ENCODE data around the gene UBE2QL1.

UBE2QL1 gene

GRCh38 chr5:6430418-6431028 is 18.1 kb upstream of the UBE2QL1 start:
- DNase-seq, result no peak

- no peak for DNase-seq
These were observed 17.2 kb upstream of the UBE2QL1 start for GRCh38 chr5:6431214-6432195.

- no peak for DNase-seq
These were observed 16.5 kb upstream of the UBE2QL1 start for GRCh38 chr5:6432206-6432605.

DNA sequence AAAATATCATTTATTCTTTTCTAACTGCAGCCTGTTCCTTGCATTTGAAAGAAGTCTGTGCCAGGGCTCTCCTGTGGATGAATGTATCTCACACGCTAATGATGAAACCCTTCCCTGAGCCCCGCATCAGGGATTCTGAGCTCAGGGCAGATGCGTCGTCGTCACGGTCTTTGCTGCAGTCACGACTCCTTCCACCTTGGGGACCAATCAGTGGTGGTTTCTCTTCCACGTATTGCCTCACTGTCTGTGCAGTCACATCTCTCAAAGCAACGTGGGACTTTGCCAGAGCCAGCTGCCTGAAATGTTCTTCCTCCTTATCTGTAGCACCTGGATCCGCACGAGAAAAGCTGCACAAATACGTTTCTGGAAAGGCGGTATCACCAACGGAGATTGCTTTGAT is 13.9 kb upstream of the UBE2QL1 start:
- no peak for DNase-seq

- no peak for DNase-seq
These were observed 13.3 kb upstream of the UBE2QL1 start for GRCh38 chr5:6435356-6435755.

DNA sequence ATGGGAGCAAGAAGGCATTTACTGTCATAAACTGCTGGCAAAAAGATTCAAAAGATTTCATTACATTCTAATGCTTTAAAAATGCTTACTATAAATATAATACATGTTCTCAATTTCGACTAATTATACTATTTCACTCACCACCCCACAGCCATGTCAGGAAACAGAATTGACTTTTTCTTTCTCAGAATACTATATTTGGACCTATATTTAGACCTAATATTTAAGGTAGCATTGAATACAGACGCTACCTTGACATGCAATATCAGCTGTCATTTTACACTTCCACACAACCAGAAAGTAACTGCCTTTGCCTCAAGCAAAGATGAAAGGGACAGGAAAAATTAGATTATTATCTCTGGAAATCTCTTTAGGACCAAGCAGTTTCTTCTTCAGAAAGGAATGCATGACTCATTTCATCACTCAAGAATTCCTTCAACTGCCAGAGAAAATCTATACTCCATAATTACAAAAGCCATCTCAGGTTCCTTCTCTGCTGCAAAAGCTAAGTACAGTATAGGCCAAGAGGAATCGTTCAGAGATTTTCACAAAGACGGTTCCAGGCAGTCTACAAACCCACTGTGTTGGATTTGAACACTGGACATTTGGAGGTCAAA is 11.8 kb upstream of the UBE2QL1 start:
- no peak for DNase-seq

DNA sequence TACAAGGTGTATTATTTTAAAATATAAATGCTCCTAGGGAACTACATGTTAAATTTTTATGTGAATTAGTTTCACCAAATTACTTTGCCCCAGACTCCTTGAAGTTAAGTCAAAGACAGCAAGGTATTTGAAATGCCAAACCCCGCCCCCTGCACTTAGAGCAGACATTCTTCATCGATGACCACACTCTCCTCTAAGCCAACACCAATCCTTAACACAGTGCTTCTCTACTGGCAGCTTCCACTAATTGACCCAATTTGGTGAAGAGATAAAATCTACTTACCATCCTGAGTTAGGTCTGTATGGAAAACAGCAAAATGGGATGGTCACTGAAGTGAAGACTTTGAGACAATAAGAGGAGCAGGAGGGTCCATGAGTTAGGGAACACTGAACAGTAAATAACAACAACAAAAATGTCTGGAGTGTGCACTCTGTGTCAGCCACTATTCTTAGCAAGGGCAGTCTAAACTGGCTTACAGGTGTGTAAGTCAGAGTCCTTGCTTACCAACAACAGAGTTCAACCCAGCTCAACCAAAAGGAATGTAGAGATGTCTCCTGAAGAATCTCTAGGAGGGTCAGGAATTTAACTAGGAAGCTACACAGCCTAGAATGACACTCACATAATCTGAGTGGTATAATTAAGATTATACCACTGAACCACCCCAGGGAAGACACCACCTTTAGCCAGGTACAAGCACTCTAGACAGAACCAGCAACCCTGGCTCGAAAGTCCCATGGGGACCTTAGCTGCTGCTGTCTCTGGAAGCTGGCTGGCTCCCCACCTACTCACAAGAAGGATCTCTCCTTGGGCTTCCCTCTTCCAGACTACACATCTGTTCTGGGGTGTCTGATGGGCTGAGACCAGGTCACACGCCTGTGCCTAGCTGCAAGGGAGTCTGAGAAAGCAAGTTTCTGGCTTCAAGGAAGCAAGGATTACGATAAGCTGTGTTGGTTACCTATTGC is 8.8 kb upstream of the UBE2QL1 start:
- no peak for DNase-seq

- no peak for DNase-seq
These were observed 6.3 kb upstream of the UBE2QL1 start for GRCh38 chr5:6442333-6442732.

DNA sequence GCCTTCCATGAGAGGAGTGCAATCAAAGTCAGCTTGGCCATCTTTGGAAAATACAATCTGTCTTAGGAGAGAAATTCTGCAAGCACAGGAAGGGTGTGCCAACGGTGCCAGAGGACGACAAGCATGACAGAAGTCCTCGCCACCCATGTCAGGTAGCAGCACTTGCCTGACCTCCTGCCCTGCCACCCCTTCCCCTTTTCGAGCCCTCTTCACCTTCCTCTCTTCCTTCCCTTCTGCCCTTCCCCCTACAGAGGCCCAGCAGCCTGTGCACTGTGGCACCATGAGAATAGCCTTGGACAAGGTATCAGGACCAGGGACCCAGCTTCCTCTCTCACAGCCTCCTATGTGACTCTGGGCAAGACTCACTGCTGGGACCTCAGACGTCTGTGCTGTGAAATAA is 5.3 kb upstream of the UBE2QL1 start:
- DNase-seq, result no peak

- no peak for DNase-seq
These were observed 2.6 kb upstream of the UBE2QL1 start for GRCh38 chr5:6446042-6446441.

GRCh38 chr5:6446626-6447309 is 1.9 kb upstream of the UBE2QL1 start:
- DNase-seq, result no peak

GRCh38 chr5:6447384-6448140 is 1.1 kb upstream of the UBE2QL1 start:
- no peak for DNase-seq

DNA sequence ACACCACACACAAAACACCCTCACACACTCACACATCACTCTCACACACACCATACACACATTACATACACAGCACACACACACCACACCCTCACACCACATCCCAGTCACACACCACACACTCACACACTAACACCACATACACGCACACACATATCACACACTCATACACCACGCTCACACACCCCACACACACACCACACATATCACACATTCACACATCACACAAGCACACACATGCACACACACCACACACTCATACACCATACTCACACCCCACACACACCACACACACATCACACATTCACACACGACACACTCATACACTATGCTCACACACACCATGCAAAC is 543 bp upstream of the UBE2QL1 start:
- no peak for DNase-seq

GRCh38 chr5:6449465-6450158 is 953 bp downstream of the UBE2QL1 start:
- no peak for DNase-seq

DNA sequence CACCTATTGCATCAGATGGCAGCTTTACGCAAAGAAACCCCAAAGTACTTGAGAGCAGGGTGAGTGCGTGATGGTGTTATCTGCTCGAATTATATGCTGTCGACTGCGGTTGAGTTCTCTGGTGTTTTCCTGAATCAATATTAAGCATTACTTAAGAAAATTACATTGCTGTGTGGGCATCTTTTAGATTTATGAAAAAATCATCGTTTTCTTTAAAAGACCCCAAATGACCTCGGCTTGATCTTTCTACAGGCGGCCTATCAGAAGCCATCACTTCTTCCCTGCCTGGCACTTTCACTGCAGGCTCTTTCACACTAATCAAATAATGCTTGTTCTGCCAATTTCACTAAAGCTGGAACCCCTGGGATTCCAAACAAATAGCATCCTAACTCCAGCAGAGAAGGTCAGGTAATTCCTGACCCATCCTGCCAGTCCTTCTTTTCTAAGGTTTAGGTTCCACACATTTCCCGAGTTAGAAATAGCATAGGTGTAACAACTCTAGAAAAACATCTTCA is 1.7 kb downstream of the UBE2QL1 start:
- no peak for DNase-seq

GRCh38 chr5:6452622-6453504 is 4.2 kb downstream of the UBE2QL1 start:
- DNase-seq, result no peak

DNA sequence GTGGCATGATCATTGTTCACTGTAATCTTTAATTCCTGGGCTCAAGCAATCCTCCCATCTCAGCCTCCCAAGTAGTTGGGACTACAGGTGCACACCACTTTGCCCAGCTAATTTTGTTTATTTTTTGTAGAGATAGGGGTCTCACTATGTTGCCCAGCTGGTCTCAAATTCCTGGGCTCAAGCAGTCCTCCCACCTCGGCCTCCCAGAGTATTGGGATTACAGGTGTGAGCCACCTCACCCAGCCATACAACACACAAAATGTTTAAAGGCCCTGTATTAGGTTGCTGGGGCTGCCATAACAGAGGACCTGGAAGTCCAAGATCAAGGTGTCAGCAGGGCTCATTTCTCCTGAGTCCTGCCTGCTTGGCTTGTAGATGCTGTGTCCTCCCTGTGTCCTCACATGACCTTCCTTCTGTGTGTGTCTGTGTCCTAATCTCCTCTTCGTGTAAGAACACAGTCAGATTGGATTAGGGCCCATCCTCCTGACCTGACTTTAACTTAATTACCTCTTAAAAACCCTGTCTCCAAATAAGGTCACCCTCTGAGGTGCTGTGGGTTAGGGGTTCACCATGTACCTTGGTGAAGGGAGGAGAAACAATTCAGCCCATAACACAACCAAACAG is 5.4 kb downstream of the UBE2QL1 start:
- DNase-seq, result no peak

- DNase-seq, result no peak
These were observed 6.0 kb downstream of the UBE2QL1 start for GRCh38 chr5:6454628-6455053.
